Spleen (tissue), 7 donors: ENCODE data around the gene ARHGAP45.

Experiments
- POLR2AphosphoS5 ChIP-seq, 3 donors: sonication (generic); formaldehyde crosslinking; IDR thresholded peaks; one replicate each; pipeline ENCODE4 v1.5.1; 2017; ENCODE audit warnings: antibody characterized with exemption in 3 of 3
- TF ChIP-seq, protein P1 (sequence below), 11 experiments: fragments of 200-600 bp in 7 of 11; fragments of 450-650 bp in 4 of 11; sonication (generic) in 4 of 11; IDR thresholded peaks in 8 of 11; conservative IDR thresholded peaks in 3 of 11; 1 replicate in 7 of 11; 2 replicates in 4 of 11; pipeline versions ENCODE4 v1.4.0 to v1.8.0; 2016 to 2021; ENCODE audit warnings: antibody characterized with exemption in 11 of 11, inconsistent platforms in 4 of 11, mild to moderate bottlenecking in 1 of 11
- donor health status: DM: no; HTN: no; CAD: no; lungs with moderate emphysema.
- donor health status: DM: no; HTN: no; CAD: no.
- donor health status: DM: no; HTN: no; CAD: no.

DNA sequence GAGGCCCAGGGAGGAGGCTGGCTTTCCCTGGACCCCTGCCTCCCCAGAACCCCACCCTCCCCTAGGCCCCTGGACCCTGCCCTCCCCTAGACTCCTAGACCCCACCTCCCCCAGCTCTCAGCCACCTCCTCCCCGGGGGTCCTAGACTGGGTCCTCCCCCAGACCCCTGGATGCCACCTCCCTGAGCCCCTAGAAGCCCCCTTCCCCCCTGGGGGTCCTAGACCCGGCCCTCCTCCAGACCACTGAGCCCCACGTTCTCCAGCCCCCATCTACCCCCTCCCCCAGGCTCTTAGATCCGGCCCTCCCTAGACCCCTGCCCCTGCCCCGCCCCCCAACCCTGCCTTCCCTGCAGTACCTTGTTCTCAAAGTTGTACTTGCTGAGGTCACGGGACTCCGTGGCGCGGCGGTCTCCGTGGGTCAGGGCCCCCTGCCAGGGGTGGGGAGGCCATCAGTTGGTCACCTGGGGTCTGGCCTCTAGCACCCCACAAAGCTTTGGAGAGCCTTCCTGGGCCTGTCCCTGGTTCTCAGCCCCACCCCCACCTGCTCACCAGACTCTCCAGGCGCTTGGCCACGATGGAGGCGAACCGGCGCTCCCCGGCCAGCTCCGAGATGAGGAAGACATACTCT is 44.8 kb downstream of the ARHGAP45 start:
- TF ChIP-seq, protein P1, sequence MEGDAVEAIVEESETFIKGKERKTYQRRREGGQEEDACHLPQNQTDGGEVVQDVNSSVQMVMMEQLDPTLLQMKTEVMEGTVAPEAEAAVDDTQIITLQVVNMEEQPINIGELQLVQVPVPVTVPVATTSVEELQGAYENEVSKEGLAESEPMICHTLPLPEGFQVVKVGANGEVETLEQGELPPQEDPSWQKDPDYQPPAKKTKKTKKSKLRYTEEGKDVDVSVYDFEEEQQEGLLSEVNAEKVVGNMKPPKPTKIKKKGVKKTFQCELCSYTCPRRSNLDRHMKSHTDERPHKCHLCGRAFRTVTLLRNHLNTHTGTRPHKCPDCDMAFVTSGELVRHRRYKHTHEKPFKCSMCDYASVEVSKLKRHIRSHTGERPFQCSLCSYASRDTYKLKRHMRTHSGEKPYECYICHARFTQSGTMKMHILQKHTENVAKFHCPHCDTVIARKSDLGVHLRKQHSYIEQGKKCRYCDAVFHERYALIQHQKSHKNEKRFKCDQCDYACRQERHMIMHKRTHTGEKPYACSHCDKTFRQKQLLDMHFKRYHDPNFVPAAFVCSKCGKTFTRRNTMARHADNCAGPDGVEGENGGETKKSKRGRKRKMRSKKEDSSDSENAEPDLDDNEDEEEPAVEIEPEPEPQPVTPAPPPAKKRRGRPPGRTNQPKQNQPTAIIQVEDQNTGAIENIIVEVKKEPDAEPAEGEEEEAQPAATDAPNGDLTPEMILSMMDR (IDR thresholded peaks at IDR 0.05 in 8 of 11, conservative IDR thresholded peaks at IDR 0.05 in 3 of 11): no peak
- no peak for TF ChIP-seq POLR2AphosphoS5 (IDR thresholded peaks at IDR 0.05)
